8988T (cell line): ENCODE results near the gene MRPL43.

Experiments
- DNase-seq: peaks from one replicate; pipeline ENCODE4 v3.0.0; 2011

The MRPL43 gene

DNA sequence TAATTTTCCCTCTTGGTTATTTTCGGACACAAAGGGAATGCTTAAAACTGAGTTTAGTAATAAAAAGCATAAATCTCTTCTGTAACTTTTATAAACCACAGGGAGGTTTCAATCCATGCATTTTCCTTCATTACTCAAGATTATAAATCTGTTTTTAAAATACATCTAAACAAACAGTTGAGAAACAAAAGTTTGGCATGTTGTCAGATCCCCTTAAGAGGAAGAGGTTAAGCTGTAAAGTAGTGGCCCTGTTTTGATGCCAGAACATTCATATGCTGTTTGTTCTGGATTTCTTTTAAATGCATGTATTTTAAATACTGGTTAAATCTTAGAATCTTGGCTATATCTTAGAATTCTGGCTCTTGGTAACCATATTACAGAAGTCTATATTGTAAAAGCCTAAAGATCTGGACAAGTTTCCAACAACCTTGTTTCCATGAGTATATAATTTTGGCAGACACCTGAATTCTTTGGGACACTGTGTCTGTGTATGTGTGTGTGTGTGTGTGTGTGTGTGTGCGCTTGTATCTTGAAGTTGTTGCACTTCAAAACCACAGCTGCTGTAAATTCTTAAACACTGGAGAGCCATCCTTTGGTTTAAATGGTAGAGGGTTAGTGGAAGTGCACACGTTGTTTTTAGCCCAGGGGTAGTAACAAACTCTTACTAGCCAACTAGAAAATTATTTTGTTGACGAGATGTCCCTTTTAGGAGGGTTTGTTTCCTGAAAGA lies 24.8 kb downstream of the MRPL43 start:
- DNase-seq = no peak

DNA sequence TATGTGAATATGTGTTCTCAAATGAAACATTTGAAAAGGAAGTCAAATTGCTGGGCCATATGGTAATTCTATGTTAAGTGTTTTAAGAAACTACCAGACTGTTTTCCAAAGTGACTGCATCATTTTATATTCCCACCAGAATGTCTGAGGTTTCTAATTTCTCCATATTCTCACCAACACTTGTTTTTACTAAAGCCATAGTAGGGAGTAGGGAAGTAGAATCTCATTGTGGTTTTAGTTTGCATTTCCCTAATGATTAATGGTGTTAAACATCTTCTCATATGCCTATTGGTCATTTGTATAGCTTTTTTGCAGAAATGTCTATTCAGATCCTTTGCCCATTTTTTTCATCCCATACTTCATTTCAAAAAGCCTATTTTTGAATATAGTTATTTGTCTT lies 27.0 kb downstream of the MRPL43 start:
- DNase-seq = no peak

DNA sequence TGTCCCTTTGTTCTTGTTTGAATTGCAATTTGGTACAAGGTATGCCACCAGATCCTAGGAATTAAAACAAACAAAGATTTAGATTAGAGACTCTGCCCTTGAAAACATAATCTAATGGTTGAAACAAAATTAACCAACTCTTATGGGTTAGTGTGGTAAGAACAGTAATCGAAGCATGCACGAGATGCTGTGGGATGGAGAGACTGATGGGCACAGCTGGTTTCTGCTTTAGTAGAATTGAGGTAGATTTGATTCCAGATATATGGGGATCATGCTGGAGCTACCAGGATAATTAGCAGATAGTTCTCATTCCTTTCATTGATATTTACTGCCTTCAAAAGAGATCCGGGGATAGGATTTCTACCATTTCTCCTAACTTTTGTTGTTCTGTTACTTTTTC lies 38.4 kb downstream of the MRPL43 start:
- no peak for DNase-seq

DNA sequence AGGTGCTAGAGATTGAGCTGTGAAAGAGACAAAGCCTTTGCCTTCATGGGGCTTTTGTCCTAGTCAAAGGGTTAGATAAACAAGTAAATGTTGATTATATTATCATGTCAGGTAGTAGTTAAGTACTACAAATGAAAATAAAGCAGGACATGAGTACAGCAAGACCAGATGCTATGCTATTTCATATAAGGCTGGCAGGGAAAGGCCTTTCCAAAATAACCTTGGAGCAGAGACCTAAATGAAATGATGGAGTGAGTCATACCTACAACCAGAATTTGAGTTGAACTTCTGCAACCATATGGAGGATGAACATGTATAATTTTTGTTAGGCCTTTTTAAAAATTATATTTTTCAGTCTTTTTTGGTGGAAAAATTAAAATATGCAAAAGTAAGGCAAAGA lies 41.5 kb downstream of the MRPL43 start:
- DNase-seq = no peak

DNA sequence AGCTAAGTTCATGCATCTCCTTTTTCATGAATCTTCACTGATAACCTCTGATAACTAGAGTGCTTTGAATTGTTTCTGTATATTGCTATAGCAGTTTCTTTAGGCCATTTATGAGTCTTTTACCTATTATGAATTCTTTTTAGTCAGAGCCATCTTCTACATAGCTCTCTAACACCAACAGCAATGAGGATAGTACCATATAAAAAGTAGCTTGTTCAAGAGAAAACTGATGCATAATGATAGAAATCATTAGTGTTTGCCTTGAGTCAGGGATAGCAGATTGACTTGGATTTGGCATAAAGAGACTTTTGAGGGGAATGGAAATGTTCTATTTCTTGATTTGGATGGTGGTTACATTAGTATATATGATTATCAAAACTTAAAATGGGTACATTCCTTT lies 43.8 kb downstream of the MRPL43 start:
- DNase-seq = no peak

DNA sequence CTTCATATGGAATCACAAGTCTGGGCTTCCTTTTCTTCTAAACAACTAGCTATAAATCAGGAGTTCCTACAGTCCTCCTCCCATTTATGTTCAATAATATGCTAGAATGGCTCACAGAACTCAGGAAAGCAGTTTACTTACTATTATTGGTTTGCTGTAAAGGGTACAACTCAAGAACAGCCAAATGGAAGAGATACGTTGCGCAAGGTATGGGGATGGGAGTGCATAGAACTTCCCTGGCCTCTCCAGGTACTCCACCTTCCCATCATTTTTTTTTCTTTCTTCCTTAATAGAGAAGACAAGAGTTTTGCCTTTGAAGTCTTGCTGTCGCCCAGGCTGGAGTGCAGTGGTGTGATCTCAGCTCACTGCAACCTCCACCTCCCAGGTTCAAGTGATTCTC lies 45.1 kb downstream of the MRPL43 start:
- no peak for DNase-seq

DNA sequence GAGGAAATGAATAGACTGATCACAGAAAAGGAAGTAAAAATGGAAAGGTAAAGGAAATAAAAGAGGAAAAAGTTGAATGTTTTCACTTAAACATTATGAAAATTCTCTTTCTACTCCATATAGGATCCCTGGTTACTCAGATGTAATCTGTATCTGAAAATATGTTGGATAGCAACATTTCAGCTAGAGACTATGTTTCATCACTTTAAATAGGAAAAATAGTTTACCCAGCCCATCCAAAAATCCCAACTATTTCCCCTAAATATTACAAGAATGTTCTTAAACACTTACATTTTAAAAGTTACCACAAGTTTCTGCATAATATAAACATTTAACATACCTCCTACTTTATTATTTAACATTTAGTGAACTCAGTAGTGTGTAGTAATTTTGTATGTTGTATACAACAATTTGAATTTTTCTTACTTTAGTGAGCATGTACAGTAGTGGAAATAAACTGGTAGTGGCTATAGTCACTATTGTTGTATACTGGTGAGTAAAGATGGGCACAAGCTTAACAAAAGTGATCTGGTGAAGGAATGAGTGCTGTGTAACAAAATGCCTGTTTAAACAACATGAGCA lies 47.4 kb downstream of the MRPL43 start:
- no peak for DNase-seq
